Measurements from ENCODE around the gene YBEY. TPM values are rescaled to one million over a fixed set of nuclear protein-coding genes. Genes with fewer than 3 reads are reported as not detected.

YBEY gene
- total RNA-seq, 1 donor from 2014 or later: 11.3 TPM

DNA sequence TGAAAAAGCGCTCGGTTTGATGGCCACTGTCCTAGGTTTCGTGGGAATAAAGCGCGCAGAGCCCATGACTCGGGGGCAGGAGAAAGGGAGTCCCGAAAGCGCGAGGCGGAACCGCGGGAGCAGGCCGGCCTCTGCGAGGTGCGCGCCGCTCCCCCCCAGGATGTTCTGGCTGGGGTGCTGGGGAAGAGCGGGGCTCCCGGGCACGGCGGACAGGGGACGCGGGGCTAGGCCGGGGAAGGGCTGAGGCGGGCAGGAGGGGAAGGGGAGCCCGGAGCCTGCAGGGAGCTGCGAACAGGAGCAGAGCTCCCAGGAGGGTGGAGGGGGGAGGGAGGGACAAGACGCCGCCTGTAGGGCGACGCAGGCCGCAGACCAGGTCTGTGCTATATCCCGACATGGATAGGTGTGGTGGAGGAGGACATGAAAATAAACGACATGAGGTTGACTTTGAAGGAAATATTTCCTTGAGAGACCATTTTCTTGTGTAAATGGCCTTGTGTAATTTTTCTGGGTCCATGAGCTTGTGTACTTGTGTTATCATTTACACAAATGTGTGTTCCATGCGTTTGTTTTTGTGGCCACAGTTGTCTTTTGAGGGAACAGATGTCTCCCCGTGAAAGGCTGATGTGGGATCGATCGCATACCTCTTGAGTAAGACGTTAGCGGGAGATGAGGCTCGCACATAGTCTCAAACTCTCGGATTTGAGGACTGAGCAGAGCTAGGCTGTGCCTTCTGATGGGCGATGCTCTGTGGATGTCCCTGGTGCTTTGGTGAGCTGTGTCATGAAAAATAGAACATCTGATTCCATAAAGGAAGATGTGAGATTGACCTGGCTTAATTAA is 39.2 kb downstream of the YBEY start:
- TF ChIP-seq POLR2A (IDR thresholded peaks at IDR 0.05) (no peak), POLR2AphosphoS5 (IDR thresholded peaks at IDR 0.05; ENCODE audit: insufficient read depth in 1 of 2, low read depth in 1 of 2) (no peak)
- TF ChIP-seq, protein P1, sequence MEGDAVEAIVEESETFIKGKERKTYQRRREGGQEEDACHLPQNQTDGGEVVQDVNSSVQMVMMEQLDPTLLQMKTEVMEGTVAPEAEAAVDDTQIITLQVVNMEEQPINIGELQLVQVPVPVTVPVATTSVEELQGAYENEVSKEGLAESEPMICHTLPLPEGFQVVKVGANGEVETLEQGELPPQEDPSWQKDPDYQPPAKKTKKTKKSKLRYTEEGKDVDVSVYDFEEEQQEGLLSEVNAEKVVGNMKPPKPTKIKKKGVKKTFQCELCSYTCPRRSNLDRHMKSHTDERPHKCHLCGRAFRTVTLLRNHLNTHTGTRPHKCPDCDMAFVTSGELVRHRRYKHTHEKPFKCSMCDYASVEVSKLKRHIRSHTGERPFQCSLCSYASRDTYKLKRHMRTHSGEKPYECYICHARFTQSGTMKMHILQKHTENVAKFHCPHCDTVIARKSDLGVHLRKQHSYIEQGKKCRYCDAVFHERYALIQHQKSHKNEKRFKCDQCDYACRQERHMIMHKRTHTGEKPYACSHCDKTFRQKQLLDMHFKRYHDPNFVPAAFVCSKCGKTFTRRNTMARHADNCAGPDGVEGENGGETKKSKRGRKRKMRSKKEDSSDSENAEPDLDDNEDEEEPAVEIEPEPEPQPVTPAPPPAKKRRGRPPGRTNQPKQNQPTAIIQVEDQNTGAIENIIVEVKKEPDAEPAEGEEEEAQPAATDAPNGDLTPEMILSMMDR (IDR thresholded peaks at IDR 0.05): no peak

DNA sequence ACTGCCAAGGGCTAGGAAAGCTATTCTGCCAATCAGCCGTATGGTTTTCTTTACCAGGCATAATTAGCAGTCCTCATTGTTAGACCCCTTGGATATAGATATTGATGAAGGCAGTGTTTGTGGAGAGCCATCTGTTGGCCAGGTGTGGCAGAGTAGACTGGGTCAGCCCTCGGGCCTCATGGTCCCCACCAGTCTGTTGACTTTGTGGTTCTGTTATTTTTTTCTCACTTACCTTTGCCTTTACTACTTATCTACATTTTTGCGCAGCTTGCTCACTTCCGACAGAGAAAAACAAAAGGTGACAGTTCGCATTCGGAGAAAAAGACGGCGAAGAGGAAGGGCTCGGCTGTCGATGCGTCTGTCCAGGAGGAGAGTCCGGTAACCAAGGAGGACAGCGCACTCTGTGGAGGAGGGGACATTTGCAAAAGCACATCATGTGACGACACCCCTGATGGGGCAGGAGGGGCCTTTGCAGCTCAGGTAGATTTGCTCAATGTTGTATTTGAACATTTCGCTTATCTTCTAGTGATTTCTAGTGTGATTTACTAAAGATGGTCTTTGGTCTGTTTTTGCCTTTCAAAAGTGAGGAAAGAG is 40.1 kb downstream of the YBEY start:
- Histone ChIP-seq H3K27ac (no peak overlapping the region), H3K4me3 (no peak overlapping the region), H3K9me3 (no peaks in the 10 kb centered on the region), H3K36me3 (peaks cover 0 to 19% of the 10 kb centered on the region in 2 donors), H3K27me3 (no peaks in the 10 kb centered on the region), H3K4me1 (peaks cover 34% of the 10 kb centered on the region)
- DNase-seq (ENCODE audit: extremely low spot score in 2 of 2): no peak
- intact Hi-C loops (cut with DNase I): loop anchor here (10.0 kb wide), 1 partner anchor 351 kb away; no protein-coding TSS in a partner anchor
- TF ChIP-seq POLR2A (IDR thresholded peaks at IDR 0.05) (no peak), POLR2AphosphoS5 (IDR thresholded peaks at IDR 0.05; ENCODE audit: insufficient read depth in 1 of 2, low read depth in 1 of 2) (no peak)
- TF ChIP-seq, protein P1 (IDR thresholded peaks at IDR 0.05): no peak

More for the DNA sequence above, 39.2 kb downstream of the YBEY start:
- DNase-seq (ENCODE audit: extremely low spot score in 2 of 2): no peak
- peak overlapping the region; percentile 89 to 98 for H3K4me3 ChIP-seq
- H3K27me3 ChIP-seq: no peaks in the 10 kb centered on the region
- H3K27ac ChIP-seq: peak overlapping the region; percentile 99
- intact Hi-C loops (cut with DNase I): loop anchor here (10.0 kb wide), 1 partner anchor 350 kb away; no protein-coding TSS in a partner anchor
- peaks cover 0 to 19% of the 10 kb centered on the region in 2 donors for H3K36me3 ChIP-seq
- H3K9me3 ChIP-seq: no peaks in the 10 kb centered on the region
- H3K4me1 ChIP-seq: peaks cover 34% of the 10 kb centered on the region

DNA sequence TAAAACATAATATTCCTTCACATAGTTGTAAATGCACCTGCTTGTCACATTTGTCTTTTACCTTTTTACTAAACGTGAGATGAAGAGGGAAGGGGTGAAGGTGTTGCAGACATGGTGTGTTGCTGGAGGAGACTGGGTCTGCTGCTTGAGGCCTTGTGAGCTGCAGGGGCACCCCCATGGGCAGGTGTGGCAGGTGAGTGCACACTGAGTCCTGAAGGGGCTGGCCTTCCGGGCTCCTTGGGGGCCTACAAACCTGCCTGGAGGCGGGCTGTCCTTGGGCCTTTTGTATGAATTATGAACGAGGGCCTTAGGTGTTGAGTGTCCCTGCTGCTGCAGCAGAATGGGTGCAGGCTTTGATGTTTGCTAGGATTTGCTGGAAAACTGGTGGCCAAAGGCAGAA is 41.6 kb downstream of the YBEY start:
- Histone ChIP-seq H3K36me3 (peaks cover 0 to 19% of the 10 kb centered on the region in 2 donors), H3K4me1 (peaks cover 23% of the 10 kb centered on the region), H3K9me3 (no peaks in the 10 kb centered on the region), H3K27me3 (no peaks in the 10 kb centered on the region), H3K27ac (no peak overlapping the region), H3K4me3 (no peak overlapping the region)
- TF ChIP-seq POLR2A (IDR thresholded peaks at IDR 0.05): no peak
- no peak for TF ChIP-seq POLR2AphosphoS5 (IDR thresholded peaks at IDR 0.05; ENCODE audit: insufficient read depth in 1 of 2, low read depth in 1 of 2)
- TF ChIP-seq, protein P1 (IDR thresholded peaks at IDR 0.05): no peak
- intact Hi-C loops (cut with DNase I): loop anchor here (10.0 kb wide), 1 partner anchor 353 kb away; no protein-coding TSS in a partner anchor
- DNase-seq (ENCODE audit: extremely low spot score in 2 of 2): no peak

DNA sequence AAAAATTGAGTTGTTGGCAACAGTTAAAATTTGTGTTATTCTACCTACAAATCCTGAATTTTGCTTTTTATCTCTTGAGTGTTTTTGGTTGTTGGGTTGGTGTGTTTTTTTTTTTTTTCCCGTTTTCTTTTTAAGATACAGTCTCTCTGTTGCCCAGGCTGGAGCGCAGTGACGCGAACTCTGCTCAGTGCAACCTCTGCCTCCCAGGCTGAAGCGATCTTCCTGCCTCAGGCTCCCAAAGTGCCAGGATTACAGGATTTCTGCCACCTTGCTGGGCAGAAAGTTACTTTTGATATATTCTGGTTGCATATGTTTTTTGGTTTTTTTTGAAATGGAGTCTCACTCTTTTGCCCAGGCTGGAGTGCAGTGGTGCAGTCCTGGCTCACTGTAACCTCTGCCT is 42.0 kb downstream of the YBEY start:
- TF ChIP-seq POLR2A (IDR thresholded peaks at IDR 0.05) (no peak), POLR2AphosphoS5 (IDR thresholded peaks at IDR 0.05; ENCODE audit: insufficient read depth in 1 of 2, low read depth in 1 of 2) (no peak)
- TF ChIP-seq, protein P1 (IDR thresholded peaks at IDR 0.05): no peak
- H3K27me3 ChIP-seq: no peaks in the 10 kb centered on the region
- DNase-seq (ENCODE audit: extremely low spot score in 2 of 2): no peak
- no peak overlapping the region for H3K4me3 ChIP-seq
- intact Hi-C loops (cut with DNase I): loop anchor here (10.0 kb wide), 1 partner anchor 353 kb away; no protein-coding TSS in a partner anchor
- H3K36me3 ChIP-seq: peaks cover 0 to 19% of the 10 kb centered on the region in 2 donors
- H3K27ac ChIP-seq: no peak overlapping the region
- H3K4me1 ChIP-seq: peaks cover 18% of the 10 kb centered on the region
- H3K9me3 ChIP-seq: no peaks in the 10 kb centered on the region

All from vagina (tissue), 2 donors.